Erythroblast (primary cell): ENCODE data around the gene MYL7.

Experiments used
- DNase-seq, 2 experiments: peaks; one replicate each; lab custom pipeline; 2025; lab: John Stamatoyannopoulos, UW
- GATA1 ChIP-seq: IDR thresholded peaks from 2 replicates; pipeline ENCODE4 v1.6.1; 2011; ENCODE audit warnings: low read depth, mild to moderate bottlenecking, control low read depth, low read length, moderate library complexity
- POLR2A ChIP-seq: IDR thresholded peaks from 2 replicates; pipeline ENCODE4 v1.6.1; 2011; ENCODE audit warnings: mild to moderate bottlenecking, low read length

The MYL7 gene

DNA sequence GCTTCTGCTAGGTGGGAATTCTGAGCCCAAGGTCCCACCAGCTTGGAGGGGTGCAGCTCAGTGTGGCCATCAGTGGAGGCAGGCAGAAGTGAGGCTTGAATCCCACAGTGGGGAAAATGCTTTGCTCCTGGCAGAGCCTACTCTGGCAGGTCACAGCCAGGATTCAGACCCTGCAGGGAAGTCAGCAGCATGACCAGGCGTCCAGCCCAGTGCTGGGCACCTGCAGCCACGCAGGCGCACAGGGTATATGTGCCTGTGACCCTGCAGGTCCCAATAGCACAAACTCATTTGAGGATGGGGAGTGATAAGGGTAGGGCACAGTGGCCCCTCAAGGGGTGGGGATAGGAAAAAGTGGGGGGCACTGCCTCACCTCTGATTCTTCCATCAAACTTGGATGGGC is 45.4 kb downstream of the MYL7 start:
- no peak for DNase-seq
- TF ChIP-seq GATA1 (no peak), POLR2A (no peak)

DNA sequence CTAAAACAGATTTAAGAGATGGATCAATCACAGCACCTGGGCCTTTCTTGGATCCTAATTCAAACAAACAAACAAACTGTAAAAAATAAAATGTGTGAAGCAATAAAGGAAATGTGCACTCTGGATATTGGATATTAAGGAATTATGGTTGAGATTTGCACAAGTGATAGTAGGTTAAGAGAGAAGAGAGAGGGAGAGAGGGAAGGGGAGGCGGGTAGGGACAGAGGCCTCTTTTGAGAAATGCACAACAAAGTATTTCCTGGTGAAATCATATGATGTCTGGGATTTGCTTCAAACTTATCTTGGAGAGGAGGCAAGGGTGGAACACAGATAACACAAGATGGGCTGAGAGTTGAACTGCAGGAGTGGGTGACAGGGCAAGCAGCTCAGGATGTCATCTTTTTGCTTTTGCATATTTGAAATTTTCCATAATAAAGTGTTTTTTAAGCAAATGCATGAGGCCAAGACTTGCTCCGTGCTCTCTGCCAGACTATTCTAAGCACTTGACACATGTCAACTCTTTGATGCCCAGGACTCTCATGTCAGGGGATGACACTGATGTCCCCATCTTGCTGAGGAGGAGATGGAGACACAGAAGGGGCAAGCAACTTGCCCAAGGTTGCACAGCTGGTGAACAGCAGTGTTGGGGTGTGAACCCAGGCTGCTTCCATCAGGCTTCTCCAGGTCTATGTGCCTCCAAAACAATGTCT is 46.1 kb downstream of the MYL7 start:
- DNase-seq, result no peak
- TF ChIP-seq GATA1, result no peak
- no peak for TF ChIP-seq POLR2A

DNA sequence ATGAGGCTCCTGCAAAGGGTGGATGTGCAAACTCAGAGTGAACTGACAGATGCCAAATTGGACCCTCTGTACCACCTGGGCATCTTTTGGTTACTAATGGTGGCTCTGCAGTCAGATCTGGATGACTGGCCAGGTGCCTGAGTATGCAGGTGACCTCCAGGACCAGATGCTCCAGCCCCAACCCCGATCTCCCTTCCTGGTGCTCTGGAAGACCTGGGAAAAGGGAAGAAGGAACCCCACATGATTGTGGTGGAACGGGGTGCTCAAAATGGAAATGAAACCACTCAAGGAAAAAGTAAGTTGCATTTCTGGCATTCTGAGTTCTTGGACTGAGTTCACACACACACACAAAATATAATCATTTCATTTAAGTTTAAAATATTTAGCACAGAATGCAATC is 46.8 kb downstream of the MYL7 start:
- no peak for TF ChIP-seq POLR2A
- TF ChIP-seq GATA1, result no peak

DNA sequence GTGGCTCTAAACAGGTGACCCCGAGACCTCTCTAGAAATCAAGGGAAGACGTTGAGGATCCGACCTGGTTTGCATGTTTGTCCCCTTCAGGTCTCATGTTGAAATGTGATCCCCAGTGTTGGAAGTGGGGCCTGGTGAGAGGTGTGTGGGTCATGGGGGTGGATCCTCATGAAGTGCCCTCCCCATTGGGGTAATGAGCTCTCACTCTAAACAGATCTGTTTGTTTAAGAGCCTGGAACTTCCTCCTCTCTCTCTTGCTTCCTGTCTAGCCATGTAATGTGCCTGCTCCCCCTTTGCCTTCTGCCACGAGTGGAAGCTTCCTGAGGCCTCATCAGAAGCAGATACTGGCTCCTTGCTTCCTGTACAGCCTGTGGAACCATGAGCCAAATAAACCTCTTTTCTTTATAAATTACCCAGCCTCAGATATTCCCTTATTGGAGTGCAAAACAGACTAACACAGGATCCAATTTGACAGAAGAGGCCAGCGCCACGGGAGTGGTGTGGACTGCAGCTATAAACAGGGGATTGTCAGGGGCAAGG is 48.0 kb downstream of the MYL7 start:
- TF ChIP-seq GATA1 (no peak), POLR2A (no peak)
- DNase-seq, result no peak

More for the DNA sequence above, 46.8 kb downstream of the MYL7 start:
- no peak for DNase-seq
